Stimulated activated CD4-positive, alpha-beta T cell treated with anti-CD3 and anti-CD28 coated beads, Interleukin-15, amount 100 ng/mL, for 24 hours (primary cell): ENCODE results near the gene PAQR7.
A peak's percentile ranks its signal among the peaks of the same experiment; 100 is the strongest.

Experiments
- DNase-seq: peaks from one replicate; pipeline ENCODE4 v3.0.0-alpha.2; 2020

PAQR7 gene

GRCh38 chr1:25900219-25900618, 24.7 kb upstream of the PAQR7 start:
- no peak for DNase-seq

- no peak for DNase-seq
These were observed 24.3 kb upstream of the PAQR7 start for GRCh38 chr1:25899792-25900191.

- DNase-seq: no peak
These were observed 22.9 kb upstream of the PAQR7 start for GRCh38 chr1:25898223-25899015.

- DNase-seq: no peak
These were observed 22.2 kb upstream of the PAQR7 start for GRCh38 chr1:25897754-25898153.

- DNase-seq: no peak
These were observed 20.8 kb upstream of the PAQR7 start for GRCh38 chr1:25896266-25896665.

- peak; percentile 90 for DNase-seq
These were observed 20.0 kb upstream of the PAQR7 start for GRCh38 chr1:25895365-25895990.

GRCh38 chr1:25893116-25893515, 17.6 kb upstream of the PAQR7 start:
- no peak for DNase-seq

GRCh38 chr1:25891606-25892005, 16.1 kb upstream of the PAQR7 start:
- DNase-seq: no peak

- DNase-seq: no peak
These were observed 14.9 kb upstream of the PAQR7 start for GRCh38 chr1:25890239-25891034.

- DNase-seq: no peak
These were observed 14.0 kb upstream of the PAQR7 start for GRCh38 chr1:25889470-25889869.

- no peak for DNase-seq
These were observed 13.0 kb upstream of the PAQR7 start for GRCh38 chr1:25888426-25888987.

- no peak for DNase-seq
These were observed 10.1 kb upstream of the PAQR7 start for GRCh38 chr1:25885602-25886001.

GRCh38 chr1:25881266-25881665, 5.8 kb upstream of the PAQR7 start:
- no peak for DNase-seq

GRCh38 chr1:25880518-25880917, 5.0 kb upstream of the PAQR7 start:
- DNase-seq: no peak

GRCh38 chr1:25879675-25880074, 4.2 kb upstream of the PAQR7 start:
- no peak for DNase-seq

- no peak for DNase-seq
These were observed 3.2 kb upstream of the PAQR7 start for GRCh38 chr1:25878690-25879089.

- no peak for DNase-seq
These were observed 1.6 kb upstream of the PAQR7 start for GRCh38 chr1:25877155-25877554.

GRCh38 chr1:25876693-25877077, 1.2 kb upstream of the PAQR7 start:
- no peak for DNase-seq

- DNase-seq: peak; percentile 64
These were observed 566 bp upstream of the PAQR7 start for GRCh38 chr1:25875856-25876692.

GRCh38 chr1:25874635-25875153, 814 bp downstream of the PAQR7 start:
- no peak for DNase-seq

GRCh38 chr1:25874209-25874608, 1.3 kb downstream of the PAQR7 start:
- no peak for DNase-seq

GRCh38 chr1:25873120-25873519, 2.4 kb downstream of the PAQR7 start:
- DNase-seq: no peak
